Measurements from ENCODE around the gene GMFB. TPM values are rescaled to one million over a fixed set of nuclear protein-coding genes. Genes with fewer than 3 reads are reported as not detected.

The GMFB gene
- total and polyA plus RNA-seq, 9 of the 15 experiments (the other 6 are each of a cell fraction or from before 2014, with no cell fraction given), result 14.0 to 31.7 (median 20.5) TPM

GRCh38 chr14:54486685-54487084, 2.1 kb downstream of the GMFB start (continued):
- TF ChIP-seq PBX2 (CRISPR knock-in tag; IDR thresholded peaks at IDR 0.05; ENCODE audit: low read depth) (no peak), PBX2 (tag; conservative IDR thresholded peaks at IDR 0.05; ENCODE audit: low read depth) (peak; percentile 78), ZNF384 (IDR thresholded peaks at IDR 0.05; ENCODE audit: low read depth, low read length) (0 out of 2 replicates have a peak, but pooled peaks have one; percentile 21), TAF7 (tag; IDR thresholded peaks at IDR 0.05) (no peak), TCF7L2 (IDR thresholded peaks at IDR 0.05; ENCODE audit: low read depth, low read length) (peak; percentile 57), ESRRB (CRISPR knock-in tag; IDR thresholded peaks at IDR 0.05; ENCODE audit: borderline replicate concordance) (no peak), RBM15 (IDR thresholded peaks at IDR 0.05; ENCODE audit: insufficient read depth, low read length) (no peak), TEAD4 (IDR thresholded peaks at IDR 0.05; ENCODE audit: low read length) (peak; percentile 63; the same call in 1 of the 2 replicates), TEAD4 (CRISPR knock-in tag; IDR thresholded peaks at IDR 0.05; ENCODE audit: borderline replicate concordance) (no peak), EGR1 (conservative IDR thresholded peaks at IDR 0.05) (peak; percentile 53), JUND (IDR thresholded peaks at IDR 0.05; ENCODE audit: borderline replicate concordance, low read depth, low read length) (0 out of 2 replicates have a peak, but pooled peaks have one; percentile 17), JUND (tag; IDR thresholded peaks at IDR 0.05; ENCODE audit: borderline replicate concordance, low read depth, low read length) (no peak; the same call in 2 of the 3 replicates), PKNOX1 (IDR thresholded peaks at IDR 0.05) (peak; percentile 38), MAFK (IDR thresholded peaks at IDR 0.05; ENCODE audit: low read length) (peak; percentile 59; the same call in 1 of the 2 replicates), VEZF1 (CRISPR knock-in tag; IDR thresholded peaks at IDR 0.05) (peak; percentile 58)
